Measurements from ENCODE around the gene TMEM50A. TPM values are rescaled to one million over a fixed set of nuclear protein-coding genes. Genes with fewer than 3 reads are reported as not detected.
A peak's percentile ranks its signal among the peaks of the same experiment; 100 is the strongest.

The TMEM50A gene
- total and polyA plus RNA-seq, 9 of the 15 experiments (the other 6 are each of a cell fraction or from before 2014, with no cell fraction given): 43.7 to 195 (median 137) TPM

DNA sequence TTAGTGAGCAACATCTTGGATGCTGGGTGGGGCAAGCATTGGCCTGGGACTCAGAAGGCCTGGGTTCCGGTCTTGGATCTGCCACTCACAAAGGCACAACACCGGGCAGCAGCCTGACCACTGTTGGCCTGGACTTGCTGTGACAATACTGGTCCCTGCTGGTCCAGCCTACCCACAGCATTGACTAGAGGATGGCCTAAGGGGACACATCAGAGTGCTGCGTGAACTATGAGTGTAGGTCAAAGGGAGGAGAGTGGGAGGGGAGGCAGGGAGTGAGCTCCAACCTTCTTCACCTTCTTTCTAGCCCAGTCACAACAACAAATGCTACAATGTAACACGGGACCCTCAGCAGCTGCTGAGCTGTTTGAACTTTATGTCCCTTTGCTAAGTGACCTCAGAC, 31.1 kb downstream of the TMEM50A start:
- intact Hi-C loops (cut with micrococcal nuclease): no loop called here
- ATAC-seq: peak; percentile 82
- ChIA-PET POLR2A (interaction anchor here (0.5 to 1.1 kb wide), 4 partner anchors 30 to 206 kb away, joined by 3 to 8 read pairs (median 4); no protein-coding TSS in a partner anchor), CTCF (ENCODE audit: low intra/inter-chr PET ratio) (no interaction called here)
- H3K4me2 ChIP-seq (ENCODE audit: insufficient read depth, low read length): peak overlapping the region; percentile 8; the same call in 1 of the 2 replicates
- H4K20me1 ChIP-seq (replicated peaks; ENCODE audit: control insufficient read depth, insufficient read depth, low read length): no peaks in the 10 kb centered on the region
- no peak overlapping the region for H3K4me3 ChIP-seq
- no peaks in the 10 kb centered on the region for H3K9me3 ChIP-seq (replicated peaks; ENCODE audit: control insufficient read depth, insufficient read depth, low read depth, low read length)
- H3K9ac ChIP-seq (ENCODE audit: insufficient read depth in 1 of 2, low read depth in 2 of 2, low read length in 2 of 2): peak overlapping the region in 1 of 2 experiments; percentile 47; a peak in 2 of 4 replicates
- in situ Hi-C loops (cut with MboI): no loop called here
- FAIRE-seq: no peak
- peaks cover 14 to 16% of the 10 kb centered on the region in 2 experiments for H3K4me1 ChIP-seq (replicated peaks in 1 of 2; ENCODE audit: control insufficient read depth in 2 of 2, insufficient read depth in 2 of 2, low read length in 2 of 2)
- H3K9me1 ChIP-seq (ENCODE audit: control insufficient read depth, insufficient read depth, low read length): no peaks in the 10 kb centered on the region
- no peaks in the 10 kb centered on the region for H3K27me3 ChIP-seq (ENCODE audit: control insufficient read depth in 2 of 2, insufficient read depth in 2 of 2, low read length in 2 of 2)
- no TSS peak for BruUV-seq (replicated peaks)
- TF ChIP-seq NEUROD1 (IDR thresholded peaks at IDR 0.05; ENCODE audit: borderline replicate concordance, low read depth, low read length, partially characterized antibody) (no peak), RAD21 (CRISPR knock-in tag; conservative IDR thresholded peaks at IDR 0.05 in 1 of 2, IDR thresholded peaks at IDR 0.05 in 1 of 2) (peak in 1 of 2 experiments; percentile 25; a peak in 1 of 4 replicates), SOX6 (IDR thresholded peaks at IDR 0.05) (no peak), ZNF12 (CRISPR knock-in tag; IDR thresholded peaks at IDR 0.05) (peak; percentile 18; the same call in 1 of the 2 replicates)
- TF ChIP-seq, protein P1, sequence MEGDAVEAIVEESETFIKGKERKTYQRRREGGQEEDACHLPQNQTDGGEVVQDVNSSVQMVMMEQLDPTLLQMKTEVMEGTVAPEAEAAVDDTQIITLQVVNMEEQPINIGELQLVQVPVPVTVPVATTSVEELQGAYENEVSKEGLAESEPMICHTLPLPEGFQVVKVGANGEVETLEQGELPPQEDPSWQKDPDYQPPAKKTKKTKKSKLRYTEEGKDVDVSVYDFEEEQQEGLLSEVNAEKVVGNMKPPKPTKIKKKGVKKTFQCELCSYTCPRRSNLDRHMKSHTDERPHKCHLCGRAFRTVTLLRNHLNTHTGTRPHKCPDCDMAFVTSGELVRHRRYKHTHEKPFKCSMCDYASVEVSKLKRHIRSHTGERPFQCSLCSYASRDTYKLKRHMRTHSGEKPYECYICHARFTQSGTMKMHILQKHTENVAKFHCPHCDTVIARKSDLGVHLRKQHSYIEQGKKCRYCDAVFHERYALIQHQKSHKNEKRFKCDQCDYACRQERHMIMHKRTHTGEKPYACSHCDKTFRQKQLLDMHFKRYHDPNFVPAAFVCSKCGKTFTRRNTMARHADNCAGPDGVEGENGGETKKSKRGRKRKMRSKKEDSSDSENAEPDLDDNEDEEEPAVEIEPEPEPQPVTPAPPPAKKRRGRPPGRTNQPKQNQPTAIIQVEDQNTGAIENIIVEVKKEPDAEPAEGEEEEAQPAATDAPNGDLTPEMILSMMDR (IDR thresholded peaks at IDR 0.05 in 2 of 3, conservative IDR thresholded peaks at IDR 0.05 in 1 of 3; ENCODE audit: insufficient read depth in 2 of 3, low read depth in 1 of 3, low read length in 3 of 3): peak in 2 of 3 experiments; percentile 21 to 34; a peak in 3 of 6 replicates
- TF ChIP-seq, protein P2, sequence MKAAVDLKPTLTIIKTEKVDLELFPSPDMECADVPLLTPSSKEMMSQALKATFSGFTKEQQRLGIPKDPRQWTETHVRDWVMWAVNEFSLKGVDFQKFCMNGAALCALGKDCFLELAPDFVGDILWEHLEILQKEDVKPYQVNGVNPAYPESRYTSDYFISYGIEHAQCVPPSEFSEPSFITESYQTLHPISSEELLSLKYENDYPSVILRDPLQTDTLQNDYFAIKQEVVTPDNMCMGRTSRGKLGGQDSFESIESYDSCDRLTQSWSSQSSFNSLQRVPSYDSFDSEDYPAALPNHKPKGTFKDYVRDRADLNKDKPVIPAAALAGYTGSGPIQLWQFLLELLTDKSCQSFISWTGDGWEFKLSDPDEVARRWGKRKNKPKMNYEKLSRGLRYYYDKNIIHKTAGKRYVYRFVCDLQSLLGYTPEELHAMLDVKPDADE (conservative IDR thresholded peaks at IDR 0.05; ENCODE audit: control insufficient read depth, low read depth, low read length): 0 out of 2 replicates have a peak, but pooled peaks have one; percentile 23
- H3K27ac ChIP-seq (ENCODE audit: extremely low read depth, low read depth, low read length): no peak overlapping the region
- H3K79me2 ChIP-seq (ENCODE audit: control insufficient read depth, insufficient read depth, low read length): no peaks in the 10 kb centered on the region
- 45% methylated on average over 4 of the region's 4 CpGs for WGBS (ENCODE audit: insufficient coverage, low coverage, missing lambda C conversion rate)
- no peak overlapping the region for H2AFZ ChIP-seq (ENCODE audit: low read depth, low read length)
- no peaks in the 10 kb centered on the region for H3K36me3 ChIP-seq (ENCODE audit: control insufficient read depth, insufficient read depth, low read length)
- peak; percentile 24 to 60 (median 34) for DNase-seq (ENCODE audit: extremely low read depth in 1 of 4, low spot score in 3 of 4)
